ENCODE results near the gene NOD2.

The NOD2 gene

GRCh38 chr16:50718061-50718760 lies 24.8 kb downstream of the NOD2 start:
- no peak for DNase-seq

GRCh38 chr16:50718761-50719400 lies 25.5 kb downstream of the NOD2 start:
- DNase-seq, result no peak

- DNase-seq, result no peak
These were observed 26.3 kb downstream of the NOD2 start for GRCh38 chr16:50719401-50720337.

- DNase-seq, result no peak
These were observed 28.4 kb downstream of the NOD2 start for GRCh38 chr16:50721549-50722404.

GRCh38 chr16:50722405-50722737 lies 29.0 kb downstream of the NOD2 start:
- DNase-seq, result no peak

- no peak for DNase-seq
These were observed 29.6 kb downstream of the NOD2 start for GRCh38 chr16:50722960-50723359.

- DNase-seq, result no peak
These were observed 30.9 kb downstream of the NOD2 start for GRCh38 chr16:50724306-50724705.

- no peak for DNase-seq
These were observed 38.0 kb downstream of the NOD2 start for GRCh38 chr16:50731130-50731988.

- DNase-seq, result no peak
These were observed 38.8 kb downstream of the NOD2 start for GRCh38 chr16:50731989-50732832.

- DNase-seq, result no peak
These were observed 40.1 kb downstream of the NOD2 start for GRCh38 chr16:50733468-50733867.

GRCh38 chr16:50735629-50736122 lies 42.3 kb downstream of the NOD2 start:
- DNase-seq, result no peak

- DNase-seq, result no peak
These were observed 43.0 kb downstream of the NOD2 start for GRCh38 chr16:50736448-50736847.

- DNase-seq, result no peak
These were observed 44.1 kb downstream of the NOD2 start for GRCh38 chr16:50737420-50737959.

- DNase-seq, result no peak
These were observed 45.6 kb downstream of the NOD2 start for GRCh38 chr16:50739031-50739430.

- DNase-seq, result no peak
These were observed 47.3 kb downstream of the NOD2 start for GRCh38 chr16:50740736-50741135.

GRCh38 chr16:50741225-50741780 lies 47.9 kb downstream of the NOD2 start:
- DNase-seq, result no peak

GRCh38 chr16:50741781-50742575 lies 48.6 kb downstream of the NOD2 start, which contains the start of gene CYLD:
CYLD (plus strand) TSS chr16:50742086; CDS start chr16:50749699, 7,613 bp downstream.
- DNase-seq, result peak; percentile 100

- peak; percentile 7 for DNase-seq
These were observed 49.3 kb downstream of the NOD2 start for GRCh38 chr16:50742576-50743200.

All from NCI-H1105 treated with DMSO at 0.1 percent for 48 hours (cell line).